ENCODE results near the gene NKTR.
A peak's percentile ranks its signal among the peaks of the same experiment; 100 is the strongest.

Gene NKTR

DNA sequence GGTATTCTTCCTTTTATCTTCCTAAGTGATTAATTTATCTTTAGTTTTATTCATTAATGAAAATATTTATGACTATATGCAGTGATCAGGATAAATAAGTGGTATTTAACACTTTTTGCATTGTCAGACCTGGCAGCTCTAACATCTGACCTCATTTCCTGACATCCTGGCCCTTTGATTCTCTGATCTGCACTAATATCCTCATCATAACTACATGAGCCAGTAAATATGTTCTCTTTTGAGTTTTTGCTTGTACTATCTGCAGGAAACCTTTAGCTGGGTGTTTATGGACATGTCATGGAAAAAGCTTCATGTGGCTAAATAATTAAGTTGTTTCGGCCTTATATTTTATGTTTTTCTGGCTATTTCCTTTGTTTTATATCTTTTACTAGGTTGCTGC, 10.5 kb downstream of the NKTR start:
- no peak for DNase-seq (ENCODE audit: extremely low read depth, low read depth)
- TF ChIP-seq, protein P1, sequence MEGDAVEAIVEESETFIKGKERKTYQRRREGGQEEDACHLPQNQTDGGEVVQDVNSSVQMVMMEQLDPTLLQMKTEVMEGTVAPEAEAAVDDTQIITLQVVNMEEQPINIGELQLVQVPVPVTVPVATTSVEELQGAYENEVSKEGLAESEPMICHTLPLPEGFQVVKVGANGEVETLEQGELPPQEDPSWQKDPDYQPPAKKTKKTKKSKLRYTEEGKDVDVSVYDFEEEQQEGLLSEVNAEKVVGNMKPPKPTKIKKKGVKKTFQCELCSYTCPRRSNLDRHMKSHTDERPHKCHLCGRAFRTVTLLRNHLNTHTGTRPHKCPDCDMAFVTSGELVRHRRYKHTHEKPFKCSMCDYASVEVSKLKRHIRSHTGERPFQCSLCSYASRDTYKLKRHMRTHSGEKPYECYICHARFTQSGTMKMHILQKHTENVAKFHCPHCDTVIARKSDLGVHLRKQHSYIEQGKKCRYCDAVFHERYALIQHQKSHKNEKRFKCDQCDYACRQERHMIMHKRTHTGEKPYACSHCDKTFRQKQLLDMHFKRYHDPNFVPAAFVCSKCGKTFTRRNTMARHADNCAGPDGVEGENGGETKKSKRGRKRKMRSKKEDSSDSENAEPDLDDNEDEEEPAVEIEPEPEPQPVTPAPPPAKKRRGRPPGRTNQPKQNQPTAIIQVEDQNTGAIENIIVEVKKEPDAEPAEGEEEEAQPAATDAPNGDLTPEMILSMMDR (IDR thresholded peaks at IDR 0.05; ENCODE audit: low read depth, low read length, missing control alignments): no peak
- H3K4me3 ChIP-seq (replicated peaks; ENCODE audit: low read depth, low read length): no peak overlapping the region

DNA sequence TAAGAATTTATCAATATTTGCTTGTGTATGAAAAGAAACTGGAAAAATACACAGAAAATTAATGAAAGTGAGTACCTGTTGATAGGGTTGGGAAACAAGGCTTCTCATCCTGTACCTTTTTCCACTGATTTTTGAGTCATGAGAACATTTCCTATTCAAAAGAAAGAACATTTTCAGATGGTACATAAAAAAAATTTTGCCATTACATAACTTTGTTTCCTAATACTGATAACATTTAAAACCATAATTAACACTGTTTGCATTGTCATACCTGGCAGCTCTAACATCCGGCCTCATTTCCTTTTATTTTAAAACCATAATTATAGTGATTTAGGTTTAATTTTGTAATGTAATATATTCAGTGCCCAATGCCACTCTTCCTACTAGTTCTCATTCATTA, 11.7 kb downstream of the NKTR start:
- no peak for DNase-seq (ENCODE audit: extremely low read depth, low read depth)
- H3K4me3 ChIP-seq (replicated peaks; ENCODE audit: low read depth, low read length): no peak overlapping the region
- TF ChIP-seq, protein P1 (IDR thresholded peaks at IDR 0.05; ENCODE audit: low read depth, low read length, missing control alignments): no peak

DNA sequence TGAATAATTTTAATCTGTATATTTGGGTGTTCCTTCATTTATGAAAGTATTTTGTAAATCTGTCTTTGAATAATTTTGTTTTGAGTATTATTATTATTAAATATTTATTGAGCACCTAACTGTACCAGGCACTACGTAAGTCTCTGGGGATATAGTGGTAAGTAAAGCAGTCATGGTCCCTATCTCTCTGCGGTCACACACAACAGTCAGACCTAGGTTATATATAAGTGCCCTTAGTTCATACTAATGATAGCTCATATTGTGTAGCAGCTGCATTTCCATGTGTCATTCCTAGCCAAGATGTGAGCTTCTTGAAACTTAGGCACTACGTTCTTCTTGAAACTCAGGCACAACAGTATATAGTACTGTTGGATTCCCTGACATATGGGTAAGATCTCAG, 12.4 kb downstream of the NKTR start:
- TF ChIP-seq, protein P1 (IDR thresholded peaks at IDR 0.05; ENCODE audit: low read depth, low read length, missing control alignments): no peak
- no peak for DNase-seq (ENCODE audit: extremely low read depth, low read depth)
- H3K4me3 ChIP-seq (replicated peaks; ENCODE audit: low read depth, low read length): no peak overlapping the region

DNA sequence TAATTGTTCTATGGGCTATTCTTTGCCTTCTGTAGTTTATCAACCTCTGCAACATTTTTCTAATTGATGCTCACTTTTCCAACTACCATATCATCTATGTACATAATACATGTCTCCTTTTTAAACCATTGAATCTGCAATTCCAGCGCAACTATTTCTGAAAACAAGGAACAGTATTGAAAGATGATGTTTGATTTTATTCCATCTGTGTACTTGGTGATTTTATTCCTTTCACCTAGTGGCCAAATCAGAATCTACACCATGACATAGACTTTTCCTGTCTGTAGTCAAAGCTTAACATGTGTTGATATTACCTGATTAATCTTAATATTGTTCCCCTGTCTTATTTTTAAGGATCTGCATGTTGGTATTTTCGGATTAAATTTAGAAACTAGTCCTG, 13.0 kb downstream of the NKTR start:
- H3K4me3 ChIP-seq (replicated peaks; ENCODE audit: low read depth, low read length): no peak overlapping the region
- no peak for DNase-seq (ENCODE audit: extremely low read depth, low read depth)
- TF ChIP-seq, protein P1 (IDR thresholded peaks at IDR 0.05; ENCODE audit: low read depth, low read length, missing control alignments): peak; percentile 17

DNA sequence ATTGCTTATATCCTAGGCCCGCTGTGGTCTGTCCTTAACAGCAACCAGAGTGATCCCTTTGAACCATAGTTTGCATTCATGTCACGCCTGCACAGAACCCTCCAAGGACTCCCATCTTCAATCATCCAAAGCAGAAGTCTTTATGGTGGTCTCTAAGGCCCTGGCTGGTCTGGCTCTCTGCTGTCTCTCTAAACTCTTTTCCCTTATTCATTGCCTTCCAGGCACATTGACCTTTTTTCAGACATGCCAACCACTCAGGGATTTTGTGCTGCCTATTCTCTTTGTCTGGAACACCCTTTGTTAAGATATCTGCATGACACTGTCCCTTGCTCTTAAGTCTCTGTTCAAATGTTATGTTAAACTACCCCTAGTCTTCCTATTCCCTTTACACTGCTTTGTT, 31.1 kb downstream of the NKTR start:
- no peak for DNase-seq (ENCODE audit: extremely low read depth, low read depth)
- TF ChIP-seq, protein P1 (IDR thresholded peaks at IDR 0.05; ENCODE audit: low read depth, low read length, missing control alignments): no peak
- no peak overlapping the region for H3K4me3 ChIP-seq (replicated peaks; ENCODE audit: low read depth, low read length)

DNA sequence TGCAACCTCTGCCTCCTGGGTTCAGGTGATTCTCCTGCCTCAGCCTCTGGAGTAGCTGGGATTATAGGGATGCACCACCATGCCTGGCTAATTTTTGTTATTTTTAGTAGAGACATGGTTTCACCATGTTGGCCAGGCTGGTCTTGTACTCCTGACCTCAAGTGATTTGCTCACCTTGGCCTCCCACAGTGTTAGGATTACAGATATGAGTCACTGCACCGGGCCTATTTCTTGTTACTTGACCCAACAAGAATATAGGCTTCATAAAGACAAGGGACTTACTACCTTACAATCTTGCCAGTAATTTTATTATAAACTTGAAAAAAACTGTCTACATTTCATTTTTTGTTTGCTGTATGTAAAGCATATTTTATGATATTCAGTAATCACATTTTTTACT, 31.7 kb downstream of the NKTR start:
- TF ChIP-seq, protein P1 (IDR thresholded peaks at IDR 0.05; ENCODE audit: low read depth, low read length, missing control alignments): no peak
- H3K4me3 ChIP-seq (replicated peaks; ENCODE audit: low read depth, low read length): no peak overlapping the region
- DNase-seq (ENCODE audit: extremely low read depth, low read depth): no peak

DNA sequence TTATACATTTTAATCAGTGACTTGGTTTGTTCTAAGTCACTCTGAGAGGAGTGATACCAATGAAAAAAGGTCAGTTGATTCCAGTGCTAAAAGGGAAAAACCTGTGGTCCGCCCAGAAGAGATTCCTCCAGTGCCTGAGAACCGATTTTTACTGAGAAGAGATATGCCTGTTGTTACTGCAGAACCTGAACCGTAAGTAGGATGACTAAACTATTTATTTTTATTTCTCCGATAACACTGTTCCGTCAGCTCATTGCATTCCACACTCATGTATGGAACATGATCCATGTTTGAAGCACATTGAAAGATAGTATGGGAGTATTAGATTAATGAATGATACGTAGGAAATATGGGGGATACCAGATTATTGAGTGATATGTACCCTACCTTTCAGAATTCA, 33.1 kb downstream of the NKTR start:
- TF ChIP-seq, protein P1 (IDR thresholded peaks at IDR 0.05; ENCODE audit: low read depth, low read length, missing control alignments): no peak
- DNase-seq (ENCODE audit: extremely low read depth, low read depth): no peak
- H3K4me3 ChIP-seq (replicated peaks; ENCODE audit: low read depth, low read length): no peak overlapping the region

Data from HFF-Myc (cell line).